Esophagus muscularis mucosa (tissue), 4 donors: ENCODE measurements around the gene PTRH1. TPM values are rescaled to one million over a fixed set of nuclear protein-coding genes. Genes with fewer than 3 reads are reported as not detected.

ENCODE experiments used
- DNase-seq: peaks from one replicate; pipeline ENCODE4 v3.0.0-alpha.2; 2017; ENCODE audit errors: extremely low spot score
- H3K27ac ChIP-seq, 4 donors: fragments of 200-600 bp; sonication (generic); replicated peaks in 1 of 4; 1 replicate in 3 of 4; 2 replicates in 1 of 4; pipeline ENCODE4 v1.5.1; 2016 to 2019; ENCODE audit warnings: mild to moderate bottlenecking in 1 of 4
- H3K27me3 ChIP-seq, 4 donors: fragments of 200-600 bp; sonication (generic); one replicate each; pipeline versions ENCODE4 v1.5.1 to v1.6.0; 2016 to 2019
- H3K36me3 ChIP-seq, 4 donors: fragments of 200-600 bp; sonication (generic); one replicate each; pipeline ENCODE4 v1.5.1; 2016 to 2019
- H3K4me1 ChIP-seq, 4 donors: fragments of 200-600 bp; sonication (generic); one replicate each; pipeline ENCODE4 v1.5.1; 2016 to 2019
- H3K4me3 ChIP-seq, 4 donors: fragments of 200-600 bp; sonication (generic); 1 replicate in 2 of 4; 2 replicates in 2 of 4; pipeline ENCODE4 v1.5.1; 2016 to 2019; ENCODE audit warnings: mild to moderate bottlenecking in 4 of 4, moderate library complexity in 1 of 4
- H3K9me3 ChIP-seq, 4 donors: fragments of 200-600 bp; sonication (generic); 1 replicate in 3 of 4; 2 replicates in 1 of 4; pipeline ENCODE4 v1.5.1; 2016 to 2019
- CTCF ChIP-seq, 3 experiments: fragments of 200-600 bp in 2 of 3; fragments of 450-650 bp in 1 of 3; sonication (generic) in 2 of 3; IDR thresholded peaks; one replicate each; pipeline ENCODE4 v1.5.1; 2017 to 2019; ENCODE audit warnings: antibody characterized with exemption in 3 of 3, mild to moderate bottlenecking in 2 of 3, moderate library complexity in 1 of 3
- EP300 ChIP-seq: sonication (generic); formaldehyde crosslinking; IDR thresholded peaks from one replicate; pipeline ENCODE4 v1.6.1; 2017; ENCODE audit warnings: antibody characterized with exemption
- POLR2A ChIP-seq: fragments of 450-650 bp; IDR thresholded peaks from one replicate; pipeline ENCODE4 v1.6.1; 2017; ENCODE audit warnings: antibody characterized with exemption, moderate library complexity, mild to moderate bottlenecking, low read depth
- POLR2AphosphoS5 ChIP-seq, 2 donors: sonication (generic); formaldehyde crosslinking; IDR thresholded peaks; one replicate each; pipeline ENCODE4 v1.6.1; 2017; ENCODE audit warnings: antibody characterized with exemption in 2 of 2
- WGBS: methylation state at CpG from one replicate; pipeline ENCODE4 v1.1.5; 2018; 5-methylcytosine and 5-hydroxymethylcytosine counted together
- intact Hi-C: fragments of 100-400 bp; cut with DNase I; formaldehyde crosslinking; loops from one replicate; pipeline ENCODE4 v1.15.1; 2023
- total RNA-seq, 4 donors: library from RNA; depleted of rRNA; stranded (reverse); fragments of >200 nt; gene quantifications; one replicate each; pipeline versions ENCODE4 v1.1.0 to v1.2.1, GENCODE V29; 2016

The PTRH1 gene
- total RNA-seq, 4 donors from 2014 or later = 16.8 to 23.5 (median 20.5) TPM

DNA sequence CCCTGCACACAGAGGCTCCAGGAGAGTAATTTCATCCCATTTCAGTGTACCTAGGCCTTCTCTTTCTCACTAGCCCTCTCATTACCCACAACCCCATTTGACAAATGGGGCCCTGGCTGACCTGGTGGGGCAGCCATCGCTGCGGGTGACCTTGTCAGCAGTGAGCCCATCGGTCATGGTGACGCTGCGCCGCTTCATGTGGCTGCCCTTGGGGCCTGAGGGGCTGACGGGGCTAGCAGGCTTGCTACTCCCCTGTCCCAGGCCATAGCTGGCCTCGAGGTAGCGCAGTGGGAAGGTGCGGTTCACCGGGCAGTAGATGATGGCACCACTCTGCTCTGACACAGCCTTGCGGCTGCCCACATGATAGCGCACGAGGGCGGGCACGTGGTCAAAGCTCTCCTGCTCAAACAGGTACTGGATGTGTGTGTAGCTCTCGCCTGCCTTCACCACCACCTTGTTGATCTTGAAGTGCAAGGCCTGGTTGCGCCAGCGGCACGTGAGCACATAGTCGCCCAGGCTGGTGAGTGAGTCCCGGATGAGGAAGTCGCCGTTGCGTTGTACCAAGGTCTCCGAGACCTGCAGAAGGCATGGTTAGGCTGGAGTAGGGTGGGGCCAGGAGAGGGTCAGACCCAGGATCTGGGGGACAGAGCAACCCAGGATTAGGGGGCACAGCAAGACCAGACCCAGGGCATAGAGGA, 33.8 kb upstream of the PTRH1 start:
- Histone ChIP-seq H3K27me3 (peaks cover 0 to 63% (median 7%) of the 10 kb centered on the region in 4 donors), H3K9me3 (no peaks in the 10 kb centered on the region), H3K4me1 (peaks cover under 1 to 5% (median 4%) of the 10 kb centered on the region in 4 donors), H3K4me3 (no peak overlapping the region), H3K27ac (no peak overlapping the region), H3K36me3 (peaks cover 0 to 78% (median 30%) of the 10 kb centered on the region in 4 donors)
- TF ChIP-seq EP300 = no peak
- TF ChIP-seq CTCF (IDR thresholded peaks at IDR 0.05) = no peak
- TF ChIP-seq POLR2A = no peak
- TF ChIP-seq POLR2AphosphoS5 (IDR thresholded peaks at IDR 0.05) = no peak
- intact Hi-C loops = no loop called here
- DNase-seq = no peak
- 90% methylated on average over 12 of the region's 26 CpGs for WGBS

DNA sequence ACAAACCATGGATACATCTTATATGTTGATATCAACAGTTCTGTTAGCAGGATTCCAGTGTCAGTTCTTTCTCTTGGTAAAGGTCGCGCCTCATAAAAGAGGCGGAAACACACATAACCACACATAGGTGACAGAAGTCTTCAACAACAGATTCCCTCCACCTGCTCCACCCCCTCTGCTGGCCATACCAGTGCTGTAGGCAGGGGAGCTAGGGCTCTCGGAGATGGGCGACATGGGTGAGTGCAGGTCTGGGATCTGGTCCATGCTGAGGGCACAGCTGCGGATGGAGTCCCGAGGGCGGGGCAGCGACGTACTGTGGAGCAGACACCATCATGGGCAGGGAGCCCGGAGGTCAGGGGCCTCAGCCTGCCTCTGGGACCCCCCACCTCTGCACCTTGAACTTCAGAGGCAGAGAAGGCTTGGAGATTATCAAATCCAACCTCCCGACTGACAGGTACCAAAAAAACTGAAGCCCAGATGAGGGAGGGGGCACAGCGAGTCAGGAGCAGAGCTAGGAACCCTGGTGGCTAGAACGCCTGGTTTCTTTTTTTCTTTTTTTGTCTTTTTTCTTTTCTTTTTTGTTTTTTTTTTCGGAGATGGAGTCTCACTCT, 31.6 kb upstream of the PTRH1 start:
- intact Hi-C loops = no loop called here
- Histone ChIP-seq H3K4me3 (no peak overlapping the region), H3K27ac (no peak overlapping the region), H3K27me3 (peaks cover 0 to 61% (median 7%) of the 10 kb centered on the region in 4 donors), H3K36me3 (peaks cover 0 to 98% (median 37%) of the 10 kb centered on the region in 4 donors), H3K9me3 (no peaks in the 10 kb centered on the region), H3K4me1 (peaks cover 6 to 11% (median 9%) of the 10 kb centered on the region in 4 donors)
- WGBS = 72% methylated on average over 10 of the region's 15 CpGs
- TF ChIP-seq EP300 (no peak), POLR2AphosphoS5 (IDR thresholded peaks at IDR 0.05) (no peak), CTCF (IDR thresholded peaks at IDR 0.05) (no peak), POLR2A (no peak)
- DNase-seq = no peak

- intact Hi-C loops = no loop called here
- peaks cover 0 to 52% (median 7%) of the 10 kb centered on the region in 4 donors for H3K27me3 ChIP-seq
- no peaks in the 10 kb centered on the region for H3K9me3 ChIP-seq
- peaks cover 0 to 97% (median 33%) of the 10 kb centered on the region in 4 donors for H3K36me3 ChIP-seq
- no peak for DNase-seq
- WGBS = 89% methylated on average over 15 of the region's 19 CpGs
- no peak overlapping the region for H3K27ac ChIP-seq
- peaks cover 24 to 30% (median 26%) of the 10 kb centered on the region in 4 donors for H3K4me1 ChIP-seq
- TF ChIP-seq CTCF (IDR thresholded peaks at IDR 0.05) (no peak), POLR2AphosphoS5 (IDR thresholded peaks at IDR 0.05) (no peak), POLR2A (no peak), EP300 (no peak)
- no peak overlapping the region for H3K4me3 ChIP-seq
Measured at GRCh38 chr9:127744398-127745110, 29.1 kb upstream of the PTRH1 start.

- Histone ChIP-seq H3K4me3 (peak overlapping the region; percentile 21 to 36 (median 30)), H3K27ac (peak overlapping the region; percentile 20 to 59 (median 30)), H3K27me3 (peaks cover 0 to 53% (median 7%) of the 10 kb centered on the region in 4 donors), H3K4me1 (peaks cover 24 to 31% (median 27%) of the 10 kb centered on the region in 4 donors), H3K36me3 (peaks cover 0 to 95% (median 25%) of the 10 kb centered on the region in 4 donors), H3K9me3 (no peaks in the 10 kb centered on the region)
- DNase-seq = no peak
- TF ChIP-seq EP300 (no peak), POLR2AphosphoS5 (IDR thresholded peaks at IDR 0.05) (peak in 1 of 2 donors; percentile 42), POLR2A (no peak)
- intact Hi-C loops = no loop called here
- 40% methylated on average over 29 of the region's 33 CpGs for WGBS
Measured at GRCh38 chr9:127742435-127743088, 27.1 kb upstream of the PTRH1 start.
